GM20431 (cell line): ENCODE measurements around the gene ARHGAP21.
"Not testable (repeated sequence)": the region's sequence is repeated elsewhere in the genome, so short reads cannot be mapped to it uniquely, and the experiment has no call there.

Source experiments
- in situ Hi-C: fragments of 300-500 bp; cut with MseI, MboI; formaldehyde crosslinking; loops from one replicate; pipeline ENCODE4 v1.15.0; 2020; ENCODE audit warnings: low sequenced_read_pairs; ENCODE audit not compliant: unreplicated experiment

ARHGAP21 gene

DNA sequence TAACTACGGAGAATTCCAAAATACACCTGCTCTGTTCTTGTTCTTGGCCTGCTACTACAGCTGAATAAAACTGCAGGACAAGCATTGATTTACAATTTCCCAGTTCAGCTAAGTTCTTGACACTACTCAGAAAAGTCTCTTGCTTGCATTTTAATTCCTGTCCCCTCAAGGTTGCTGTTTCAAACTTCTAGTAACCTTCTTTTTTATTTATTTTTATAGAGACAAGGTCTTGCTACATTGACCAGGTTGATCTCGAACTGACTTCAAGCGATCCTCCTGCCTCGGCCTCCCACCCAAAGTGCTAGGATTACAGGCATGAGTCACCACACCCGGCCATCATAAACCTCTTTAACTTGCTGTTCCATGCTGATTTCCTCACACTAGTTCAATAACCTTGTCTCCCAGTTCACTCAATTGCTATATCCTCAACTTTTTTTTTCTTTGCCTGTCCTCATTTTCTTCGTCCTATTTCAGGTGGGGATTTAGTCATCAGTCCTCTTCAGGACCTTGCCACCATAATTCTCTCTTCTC is 79.9 kb downstream of the ARHGAP21 start:
- in situ Hi-C loops = loop anchor here (25.0 kb wide), 2 partner anchors 319 to 444 kb away; partner anchors contain the start of gene PRTFDC1

DNA sequence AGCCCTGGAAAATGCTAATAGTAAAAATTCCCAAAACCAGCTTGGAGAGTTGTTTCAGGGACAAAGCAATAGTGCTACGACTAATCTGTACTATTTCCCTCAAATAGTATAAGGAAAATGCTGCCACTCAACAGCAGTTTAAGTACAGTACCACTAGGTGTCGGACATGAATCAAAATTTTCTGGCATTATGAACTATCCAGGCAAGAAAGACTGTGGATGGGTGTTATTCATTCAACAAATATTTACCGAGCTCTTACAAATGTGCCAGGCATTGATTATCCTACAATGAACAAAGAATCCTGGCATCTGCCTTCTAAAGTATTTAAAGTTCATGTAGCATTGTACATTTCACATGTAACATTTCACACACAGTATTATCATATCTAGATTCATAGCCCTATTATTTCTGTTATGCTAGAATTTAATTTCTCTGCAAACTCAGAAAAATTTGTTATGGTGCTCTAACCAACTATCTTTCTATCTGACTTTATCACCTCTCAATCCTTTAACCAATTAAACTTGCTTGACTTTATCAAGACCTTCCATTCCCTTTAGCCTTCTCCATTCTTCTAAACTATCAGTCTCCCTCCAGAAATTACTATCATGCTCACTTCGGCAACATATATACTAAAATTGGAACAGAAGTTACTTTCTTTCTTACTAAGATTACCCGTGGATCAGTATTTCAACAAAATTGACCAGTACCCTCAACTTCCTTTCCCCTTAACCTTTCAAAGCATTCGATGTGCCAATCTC is 80.6 kb downstream of the ARHGAP21 start:
- in situ Hi-C loops = loop anchor here (25.0 kb wide), 2 partner anchors 319 to 444 kb away; partner anchors contain the start of gene PRTFDC1

DNA sequence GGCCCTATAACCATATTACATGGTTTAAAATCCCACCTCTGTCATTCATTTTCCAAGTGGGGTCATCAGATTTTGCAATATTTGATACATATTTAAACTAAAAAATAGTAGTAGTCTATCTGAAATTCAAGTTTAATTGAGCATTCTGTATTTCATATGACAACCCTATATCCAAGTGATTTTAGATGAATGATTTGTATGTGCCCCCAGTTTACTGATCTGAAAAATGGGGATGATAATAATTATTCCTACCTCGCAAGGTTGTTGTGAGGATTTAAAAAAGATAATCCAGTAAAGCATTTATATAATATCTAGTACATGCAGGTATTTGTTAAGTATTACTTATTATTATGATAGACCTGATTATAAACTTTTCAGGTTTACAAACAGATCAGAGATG is 84.6 kb downstream of the ARHGAP21 start:
- in situ Hi-C loops = loop anchor here (25.0 kb wide), 2 partner anchors 323 to 448 kb away; partner anchors contain the start of gene PRTFDC1

DNA sequence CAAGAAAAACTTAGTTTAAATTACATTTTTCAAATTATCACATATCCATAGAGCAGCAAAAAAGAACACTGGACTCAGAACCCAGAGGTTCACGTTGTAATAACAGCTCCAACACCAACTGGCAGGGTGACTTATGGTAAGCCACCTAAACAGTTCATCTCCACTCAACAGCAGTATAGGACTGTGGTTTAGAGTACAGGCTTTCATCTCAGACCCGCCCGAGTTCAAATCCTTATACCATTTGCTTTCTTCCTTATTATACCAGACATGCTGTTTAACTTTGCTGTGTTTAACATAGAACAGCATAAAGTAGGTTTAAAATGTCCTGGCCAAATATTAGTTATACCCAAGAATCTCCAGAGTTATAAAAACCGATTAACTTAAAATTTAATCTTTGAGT is 97.9 kb downstream of the ARHGAP21 start:
- in situ Hi-C loops = loop anchor here (25.0 kb wide), 2 partner anchors 337 to 462 kb away; partner anchors contain the start of gene PRTFDC1

DNA sequence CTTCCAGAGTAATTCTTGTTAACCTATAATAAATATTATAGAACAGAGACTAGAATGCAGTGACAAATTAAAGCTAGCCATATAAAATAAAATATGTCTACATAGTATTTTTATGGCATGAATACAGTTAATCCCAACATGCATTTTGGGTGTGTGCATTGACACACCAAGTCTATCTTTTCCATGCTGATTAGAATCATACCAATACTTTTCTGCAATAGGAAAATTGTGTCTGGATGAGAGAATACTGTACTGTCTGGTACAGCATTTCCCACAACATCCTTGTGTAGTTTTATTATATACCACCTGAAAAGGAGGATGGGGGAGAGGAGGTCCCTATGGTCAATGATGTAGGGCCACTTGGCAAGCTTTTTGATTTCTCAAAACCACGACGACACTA is 100.3 kb downstream of the ARHGAP21 start:
- in situ Hi-C loops = no loop called here

DNA sequence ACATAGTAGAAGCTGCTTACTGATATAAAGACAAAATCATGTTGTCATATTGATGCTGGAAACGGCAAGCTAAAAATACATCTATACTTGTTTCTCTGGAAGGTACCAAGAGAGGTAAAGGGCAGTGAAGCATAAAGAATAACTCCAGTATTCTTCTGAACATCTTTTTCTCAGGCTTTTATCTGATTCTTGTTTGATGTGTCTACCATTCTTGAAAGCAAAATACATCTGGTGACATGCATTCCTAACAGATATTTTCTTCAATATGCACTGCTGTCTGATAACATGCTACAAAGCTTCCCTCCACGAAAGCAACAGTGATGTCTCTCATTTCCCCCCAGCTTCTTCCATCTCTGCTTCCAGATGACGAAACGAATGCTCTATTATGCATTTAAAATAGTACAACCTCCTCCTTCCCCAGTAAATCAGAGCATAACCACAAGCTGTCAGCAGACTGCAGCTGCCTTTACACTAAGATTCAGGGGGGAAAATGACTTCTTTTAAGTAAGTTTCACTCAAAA is 100.8 kb downstream of the ARHGAP21 start:
- in situ Hi-C loops = no loop called here

DNA sequence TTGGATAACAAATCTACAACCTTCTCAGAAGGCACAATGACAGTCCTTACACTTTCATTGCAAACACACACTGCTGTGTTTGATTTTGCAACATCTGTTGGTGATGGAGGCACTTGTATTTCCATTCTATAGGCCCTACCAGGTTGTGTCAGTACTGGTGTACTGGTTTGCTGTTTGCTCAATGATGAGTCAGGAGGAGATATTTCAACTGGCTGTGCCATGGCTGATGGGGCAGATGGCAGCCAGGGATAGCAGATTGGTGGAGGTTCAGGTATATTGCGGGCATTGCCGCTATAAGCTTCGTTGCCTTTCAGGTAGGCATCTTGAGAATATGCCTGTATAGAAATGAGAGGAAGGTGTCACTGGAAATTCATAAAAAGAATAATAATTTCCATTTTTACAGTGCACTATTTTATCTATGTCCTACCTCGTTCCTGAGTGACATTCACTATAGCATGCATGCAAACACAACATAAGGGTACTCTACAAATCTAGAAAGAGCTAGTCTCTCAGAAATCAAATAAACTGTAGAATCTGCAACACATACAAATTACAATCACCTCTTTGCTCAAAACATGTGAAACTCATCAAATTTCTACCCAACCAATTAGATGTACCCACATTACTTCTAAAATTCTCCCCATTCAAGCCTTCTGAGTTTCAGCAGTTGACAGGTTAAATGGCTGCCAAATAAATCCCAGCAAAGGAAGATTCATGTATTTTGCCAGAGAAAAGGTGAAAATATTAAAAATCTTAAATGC is 102.5 kb downstream of the ARHGAP21 start:
- in situ Hi-C loops = not testable (repeated sequence)

DNA sequence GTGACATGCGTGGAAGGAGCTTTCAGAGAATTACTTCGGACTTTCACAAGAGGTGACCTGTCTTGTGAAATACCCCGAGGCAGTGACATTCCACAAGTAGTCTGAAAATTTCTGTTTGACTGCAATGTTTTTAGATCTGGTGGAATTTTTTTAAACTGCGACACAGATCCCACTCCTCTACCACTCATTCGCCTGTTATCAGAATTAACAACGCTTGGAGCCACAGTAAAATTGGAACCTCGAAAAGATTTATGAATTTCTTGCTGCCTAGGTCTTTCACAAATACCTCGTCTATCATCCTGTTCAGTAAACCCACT is 103.7 kb downstream of the ARHGAP21 start:
- in situ Hi-C loops = not testable (repeated sequence)

DNA sequence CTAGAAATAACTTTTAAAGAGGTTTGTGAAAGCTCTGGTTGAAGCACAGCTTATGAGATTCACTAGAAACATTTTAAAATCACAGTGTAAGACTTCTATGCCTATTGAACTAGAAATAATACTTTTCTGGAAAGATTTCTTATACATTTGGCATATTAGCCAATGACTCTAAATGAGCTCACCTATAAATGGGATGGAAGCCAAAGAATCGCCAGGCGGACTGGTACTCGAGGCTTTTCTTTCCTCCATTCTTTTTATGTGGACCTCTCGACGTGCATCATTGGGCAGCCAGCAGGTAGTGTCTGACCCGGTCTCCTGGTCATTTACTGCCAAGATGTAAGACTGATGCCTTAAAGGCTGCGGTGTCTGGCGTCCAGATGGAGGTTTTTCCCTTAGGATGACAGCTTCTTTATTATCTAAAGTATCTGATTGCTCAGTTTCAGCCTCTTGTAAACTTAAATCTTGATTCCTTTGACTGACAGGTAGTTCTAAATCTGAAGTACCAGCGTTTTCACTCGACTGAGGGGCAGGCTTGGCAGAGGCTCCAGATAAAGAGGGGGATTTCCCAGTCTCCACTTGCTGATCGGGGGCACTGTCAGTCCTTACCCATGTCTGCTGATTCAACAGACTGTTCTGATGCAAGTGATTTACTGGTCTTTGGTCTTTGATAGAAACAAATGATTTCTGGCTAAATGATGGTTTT is 104.2 kb downstream of the ARHGAP21 start:
- in situ Hi-C loops = not testable (repeated sequence)

DNA sequence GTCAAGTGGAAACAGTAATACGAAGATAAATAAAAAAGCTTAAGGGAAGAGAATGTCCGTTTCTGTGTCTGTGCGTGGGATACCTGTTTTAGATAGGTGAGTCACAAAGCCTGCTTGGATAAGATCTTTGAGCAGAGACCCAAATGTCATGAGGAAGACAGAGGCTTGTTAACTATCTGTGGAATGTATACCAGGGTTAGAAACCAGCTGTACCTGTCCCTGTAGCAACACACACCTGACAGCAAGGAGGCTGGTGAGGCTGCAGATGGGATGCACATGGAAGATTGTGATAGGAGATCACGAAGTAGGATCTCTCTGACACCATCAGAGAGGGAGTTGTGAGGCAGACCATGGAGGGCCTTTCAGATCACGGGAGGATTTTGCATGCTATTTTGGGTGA is 105.3 kb downstream of the ARHGAP21 start:
- in situ Hi-C loops = no loop called here

DNA sequence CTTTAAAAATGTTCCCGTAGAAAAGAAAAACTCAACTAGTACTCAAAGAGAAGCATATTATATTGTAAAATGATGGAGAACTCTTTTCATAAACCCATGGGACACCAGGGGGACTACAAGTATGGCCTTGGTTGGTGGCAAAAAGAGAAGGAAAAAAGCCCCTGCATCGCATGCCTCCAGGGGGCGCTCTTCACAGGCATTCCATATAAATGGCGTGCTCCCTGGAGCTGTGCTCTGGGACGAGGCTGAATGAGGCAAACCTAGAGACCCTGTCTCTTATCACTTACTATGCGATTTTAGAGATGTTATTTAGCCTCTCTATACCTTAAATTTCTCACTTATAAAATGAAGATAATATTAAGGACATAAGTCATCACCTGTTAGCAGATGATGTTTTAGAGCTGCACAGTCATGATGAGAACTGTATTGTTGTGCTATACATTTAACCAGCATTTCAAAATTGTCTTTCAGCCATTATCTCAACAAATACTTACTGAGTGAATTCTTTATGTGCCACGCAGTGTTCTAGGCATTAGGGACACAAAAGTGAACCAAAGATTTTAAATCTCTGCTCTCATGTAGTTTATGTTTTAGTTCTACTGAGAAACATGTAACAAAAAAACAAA is 105.8 kb downstream of the ARHGAP21 start:
- in situ Hi-C loops = no loop called here

DNA sequence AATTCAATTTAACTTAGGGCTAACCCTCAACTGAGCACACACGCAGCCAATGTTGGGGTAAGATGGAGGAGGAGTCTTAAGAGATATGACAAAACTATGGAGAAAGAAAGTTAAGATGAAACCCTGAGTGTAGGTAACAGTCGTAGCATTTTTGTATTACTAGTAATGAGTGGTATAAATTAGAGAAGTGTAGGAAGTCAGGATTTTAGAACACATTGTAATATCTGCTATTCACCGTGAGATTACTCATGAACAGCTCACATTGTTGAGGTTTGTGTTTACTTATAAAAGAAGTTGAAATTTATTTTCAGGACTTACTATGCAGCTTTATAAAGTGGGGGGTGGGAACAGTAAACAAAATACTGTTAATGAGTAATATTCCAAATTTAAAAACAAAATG is 107.2 kb downstream of the ARHGAP21 start:
- in situ Hi-C loops = no loop called here

DNA sequence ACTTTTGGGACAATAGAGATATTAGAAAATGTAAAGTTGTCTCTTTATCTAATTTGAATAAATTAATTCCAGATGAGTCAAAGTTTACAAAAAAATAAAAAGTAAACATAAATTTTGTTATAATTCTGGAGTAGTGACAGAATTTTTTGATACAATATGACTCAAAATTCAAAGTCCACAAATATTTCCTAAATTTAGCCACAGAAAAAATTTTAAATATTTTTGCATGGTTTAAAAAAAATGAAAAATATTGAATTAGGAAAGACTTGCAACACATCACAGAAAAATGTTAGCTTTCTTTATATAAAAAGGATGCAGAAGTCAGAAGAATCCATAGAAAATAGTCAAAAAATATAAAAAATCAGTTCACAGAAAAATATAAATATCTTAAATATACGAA is 117.7 kb downstream of the ARHGAP21 start:
- in situ Hi-C loops = no loop called here

DNA sequence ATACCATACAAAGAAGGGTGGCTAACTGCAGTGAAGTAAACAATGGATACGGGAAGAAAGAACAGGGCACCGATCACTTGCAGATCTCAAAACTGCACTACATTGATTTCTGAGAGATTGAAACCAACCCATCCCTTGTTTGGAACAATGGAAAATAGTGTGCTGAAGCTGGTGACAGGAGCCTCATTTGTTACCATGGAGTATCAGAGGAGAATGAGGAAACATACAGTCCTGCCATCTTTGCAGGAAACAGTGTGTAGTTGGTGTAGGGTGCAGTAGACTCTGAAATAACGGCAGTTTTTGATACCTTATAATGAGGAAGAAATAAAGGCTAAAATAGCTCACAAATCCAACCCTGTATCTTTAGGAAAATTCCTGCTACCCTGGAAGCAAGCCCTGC is 118.5 kb downstream of the ARHGAP21 start:
- in situ Hi-C loops = no loop called here

DNA sequence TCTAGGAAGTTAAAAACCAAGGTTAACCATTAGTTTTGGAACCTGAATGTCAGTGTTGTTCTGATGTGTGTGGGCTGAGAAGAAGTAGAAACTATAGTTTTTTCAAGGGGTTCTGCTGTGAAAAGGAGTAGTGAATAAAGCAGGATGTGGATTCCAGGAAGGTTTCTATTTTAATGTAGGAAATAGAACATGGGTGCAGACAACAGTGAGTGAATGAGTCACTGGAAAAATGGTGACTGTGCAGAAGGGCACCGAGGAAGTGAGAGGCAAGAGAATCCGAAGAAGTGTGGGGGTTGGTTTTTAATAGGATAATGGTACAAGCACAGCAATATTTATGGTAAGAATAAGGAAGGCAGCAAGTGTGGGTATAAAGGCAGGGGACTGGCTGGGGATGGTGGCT is 120.4 kb downstream of the ARHGAP21 start:
- in situ Hi-C loops = no loop called here

DNA sequence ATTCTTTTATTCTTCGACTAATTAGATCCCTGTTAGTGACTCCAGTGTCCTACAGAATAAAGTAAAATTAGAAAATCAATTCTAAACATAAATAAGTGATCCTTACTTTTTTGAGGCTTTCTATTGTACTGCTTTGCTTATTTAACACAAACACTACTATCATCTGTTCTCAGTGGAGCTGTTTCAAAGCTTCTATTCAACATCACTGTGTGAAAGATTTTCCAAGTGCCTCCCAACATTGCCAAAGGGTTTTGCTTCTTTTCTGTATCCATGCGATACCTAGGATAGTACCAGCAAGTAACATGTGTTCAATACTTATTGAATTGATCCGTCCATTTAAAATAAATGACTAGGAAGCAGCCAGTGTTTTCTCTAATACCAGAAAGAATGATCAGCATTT is 125.7 kb downstream of the ARHGAP21 start:
- in situ Hi-C loops = no loop called here

DNA sequence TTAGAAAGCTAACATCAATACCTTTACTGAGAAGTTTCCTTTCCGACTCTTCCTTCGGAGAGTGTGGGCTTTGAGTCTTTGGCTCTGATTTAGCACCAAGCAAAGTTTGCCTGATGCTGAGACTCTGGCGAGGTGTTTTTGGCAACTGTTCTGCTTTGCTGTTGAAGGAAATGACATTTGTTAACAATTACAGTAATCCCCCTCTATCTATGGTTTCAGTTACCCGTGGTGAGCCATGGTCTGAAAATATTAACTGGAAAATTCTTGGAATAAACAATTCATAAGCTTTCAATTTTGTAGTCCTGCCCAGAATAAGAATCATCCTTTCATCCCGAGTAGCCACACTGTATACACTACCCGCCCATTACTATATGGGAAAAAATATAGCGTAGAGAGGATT is 126.3 kb downstream of the ARHGAP21 start:
- in situ Hi-C loops = no loop called here

DNA sequence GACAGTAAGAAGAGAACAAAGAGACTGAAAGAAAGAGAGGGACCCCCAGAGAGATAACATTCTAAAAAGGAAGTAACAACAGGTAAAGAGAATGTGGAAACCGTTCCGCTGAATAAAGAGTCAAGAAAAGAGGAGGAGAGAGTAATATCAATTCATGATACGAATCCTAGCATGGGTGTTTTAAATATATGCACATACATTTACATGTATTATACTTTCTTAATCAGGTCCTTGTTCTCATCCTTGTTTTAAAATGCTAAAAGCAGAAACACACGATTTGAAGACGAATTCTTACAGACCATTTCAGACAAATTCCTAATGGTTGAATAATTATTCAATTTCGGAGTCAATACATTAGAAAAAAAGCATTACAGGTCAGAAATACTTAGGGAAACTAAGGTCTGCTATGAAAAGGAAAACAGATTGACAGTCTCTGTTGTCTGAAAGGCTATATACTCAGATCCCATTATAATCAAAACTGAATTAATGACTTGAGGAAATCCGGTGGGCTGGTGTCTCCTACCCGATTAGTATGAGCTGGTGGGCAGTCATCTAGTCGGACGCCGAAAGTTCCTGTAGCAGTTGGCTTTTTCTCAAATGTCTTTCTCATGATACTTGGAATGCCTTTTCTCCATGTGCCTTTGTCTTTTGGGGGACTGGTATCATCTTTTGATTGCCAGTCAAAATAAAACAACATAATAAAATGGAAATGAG is 127.3 kb downstream of the ARHGAP21 start:
- in situ Hi-C loops = no loop called here

DNA sequence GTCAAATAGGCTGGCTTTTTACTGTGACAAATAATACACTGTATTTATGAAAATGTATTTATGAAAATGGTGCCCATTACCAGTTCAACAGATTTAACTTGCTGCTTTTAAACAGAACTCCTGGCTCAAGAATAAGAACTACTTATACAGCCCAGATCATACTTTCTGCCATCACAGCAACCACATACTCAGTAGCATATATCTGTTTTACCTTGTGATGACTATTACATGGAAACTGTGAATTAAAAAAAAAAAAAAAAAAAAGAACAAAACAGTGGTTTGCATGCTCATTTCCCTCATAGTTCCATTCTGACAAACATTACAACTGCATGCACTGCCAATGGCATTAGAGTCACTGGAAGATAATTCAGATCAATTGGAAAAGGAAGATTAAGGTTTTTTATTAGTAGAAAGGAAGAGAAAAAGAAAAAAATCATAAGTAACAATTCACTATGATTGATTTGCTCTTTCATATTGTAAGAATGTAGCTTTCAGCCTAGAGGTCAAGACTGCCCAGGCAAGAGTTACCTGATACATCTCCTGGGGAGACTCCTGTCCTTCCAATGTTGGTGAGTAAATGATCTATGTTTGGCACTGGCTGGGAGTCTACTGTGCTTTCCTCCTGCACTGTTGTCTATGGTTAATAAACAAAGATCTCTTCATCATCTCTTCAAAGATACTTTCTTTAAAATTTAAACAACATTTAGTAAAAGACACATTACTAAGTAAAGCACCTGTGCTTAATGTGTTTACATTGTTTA is 132.8 kb downstream of the ARHGAP21 start:
- in situ Hi-C loops = no loop called here
